PC-9 (cell line): Measurements from ENCODE around the gene MARS1.

Experiments
- EZH2 ChIP-seq: fragments of 200-600 bp; sonication (generic); IDR thresholded peaks from 2 replicates; pipeline ENCODE4 v1.8.0; 2017; ENCODE audit warnings: antibody characterized with exemption, low read depth
- TF ChIP-seq, protein P1 (sequence below): fragments of 200-600 bp; sonication (generic); conservative IDR thresholded peaks from 2 replicates; pipeline ENCODE4 v1.6.1; 2017; ENCODE audit warnings: mixed run types, antibody characterized with exemption, mild to moderate bottlenecking, moderate library complexity

DNA sequence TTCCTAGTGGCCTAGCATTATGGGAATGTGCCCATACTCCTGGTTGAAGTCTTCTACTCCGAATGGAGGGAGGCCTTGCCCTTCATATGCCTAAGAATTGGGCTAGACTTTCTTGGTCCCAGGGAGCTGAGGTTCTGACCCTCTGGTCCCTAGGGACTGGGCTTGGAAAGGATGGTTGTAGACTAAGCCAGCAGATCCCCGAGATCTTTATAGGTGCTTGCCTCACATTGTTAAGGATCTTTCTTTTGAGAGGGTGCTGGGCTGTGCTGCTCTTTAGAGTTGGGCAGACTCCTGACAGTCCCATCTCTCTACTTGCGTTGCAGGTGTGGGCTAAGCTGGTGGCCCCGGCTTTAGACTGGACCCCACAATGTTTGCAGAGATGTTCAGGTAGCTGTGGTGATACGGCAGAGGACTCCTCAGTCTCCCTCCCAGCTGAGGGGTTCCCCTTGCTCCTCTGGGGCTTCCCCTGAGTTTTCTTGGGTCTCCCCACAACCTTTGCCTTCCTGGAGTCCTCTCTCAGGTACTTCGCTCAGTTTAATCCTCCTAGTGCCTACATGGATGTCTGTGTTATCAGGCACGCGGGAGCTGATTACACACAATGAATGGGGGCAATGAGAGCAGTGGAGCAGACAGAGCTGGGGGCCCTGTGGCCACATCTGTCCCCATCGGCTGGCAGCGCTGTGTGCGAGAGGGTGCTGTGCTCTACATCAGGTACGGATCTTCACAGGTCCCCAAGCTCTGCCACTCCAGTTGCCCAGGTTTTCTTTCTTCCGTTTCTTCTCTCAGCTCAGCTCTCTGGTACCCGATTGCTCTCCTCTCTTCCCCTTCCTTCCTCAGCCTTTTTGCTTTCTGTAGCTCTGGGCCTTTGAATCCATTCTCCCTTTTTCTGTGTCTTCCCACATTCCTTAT, 36.1 kb downstream of the MARS1 start:
- TF ChIP-seq EZH2 = no peak
- TF ChIP-seq, protein P1, sequence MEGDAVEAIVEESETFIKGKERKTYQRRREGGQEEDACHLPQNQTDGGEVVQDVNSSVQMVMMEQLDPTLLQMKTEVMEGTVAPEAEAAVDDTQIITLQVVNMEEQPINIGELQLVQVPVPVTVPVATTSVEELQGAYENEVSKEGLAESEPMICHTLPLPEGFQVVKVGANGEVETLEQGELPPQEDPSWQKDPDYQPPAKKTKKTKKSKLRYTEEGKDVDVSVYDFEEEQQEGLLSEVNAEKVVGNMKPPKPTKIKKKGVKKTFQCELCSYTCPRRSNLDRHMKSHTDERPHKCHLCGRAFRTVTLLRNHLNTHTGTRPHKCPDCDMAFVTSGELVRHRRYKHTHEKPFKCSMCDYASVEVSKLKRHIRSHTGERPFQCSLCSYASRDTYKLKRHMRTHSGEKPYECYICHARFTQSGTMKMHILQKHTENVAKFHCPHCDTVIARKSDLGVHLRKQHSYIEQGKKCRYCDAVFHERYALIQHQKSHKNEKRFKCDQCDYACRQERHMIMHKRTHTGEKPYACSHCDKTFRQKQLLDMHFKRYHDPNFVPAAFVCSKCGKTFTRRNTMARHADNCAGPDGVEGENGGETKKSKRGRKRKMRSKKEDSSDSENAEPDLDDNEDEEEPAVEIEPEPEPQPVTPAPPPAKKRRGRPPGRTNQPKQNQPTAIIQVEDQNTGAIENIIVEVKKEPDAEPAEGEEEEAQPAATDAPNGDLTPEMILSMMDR = no peak
